ENCODE data around the gene TUBA3C. TPM values are rescaled to one million over a fixed set of nuclear protein-coding genes. Genes with fewer than 3 reads are reported as not detected.

Gene TUBA3C
- total RNA-seq, 1 experiment from 2014 or later: not detected

DNA sequence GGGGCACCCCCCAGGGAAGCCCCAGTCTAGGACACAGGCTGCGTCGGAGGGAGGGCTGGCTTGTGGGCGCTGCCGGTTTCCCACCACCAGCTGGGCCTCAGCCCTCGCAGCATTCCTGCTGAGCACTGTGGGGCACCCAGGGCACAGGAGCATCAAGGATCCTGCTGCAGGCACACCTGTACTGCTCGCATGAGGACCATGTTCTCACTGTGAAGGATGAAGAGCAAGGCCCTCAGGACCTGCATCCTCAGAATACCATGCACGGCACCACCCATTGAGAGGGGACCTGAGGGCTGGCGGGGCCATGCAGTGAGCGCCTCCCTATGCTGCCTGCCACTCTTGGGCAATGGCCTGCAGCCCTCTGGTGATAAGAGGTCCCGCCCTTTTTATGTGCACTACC, 31.4 kb downstream of the TUBA3C start:
- peaks cover 14% of the 10 kb centered on the region for H3K27me3 ChIP-seq (ENCODE audit: insufficient read depth, low read depth)
- no peaks in the 10 kb centered on the region for H3K4me1 ChIP-seq (replicated peaks; ENCODE audit: insufficient read depth)
- H4K20me1 ChIP-seq (ENCODE audit: insufficient read depth): no peaks in the 10 kb centered on the region
- intact Hi-C loops (cut with micrococcal nuclease; ENCODE audit: unreplicated experiment): no loop called here
- H2AFZ ChIP-seq: no peak overlapping the region
- no peak overlapping the region for H3K4me3 ChIP-seq
- H3F3A ChIP-seq (ENCODE audit: insufficient read depth, low read depth): no peaks in the 10 kb centered on the region
- no peak for DNase-seq
- ChIA-PET CTCF (no interaction called here), POLR2A (ENCODE audit: unreplicated experiment) (no interaction called here)
- H3K36me3 ChIP-seq (ENCODE audit: low read depth): no peaks in the 10 kb centered on the region
- no peak overlapping the region for H3K4me2 ChIP-seq
- H3K9me3 ChIP-seq (ENCODE audit: insufficient read depth, low read depth): no peaks in the 10 kb centered on the region; the same call in 1 of the 2 replicates
- no peaks in the 10 kb centered on the region for H3K9me2 ChIP-seq (ENCODE audit: insufficient read depth)
- H3K79me2 ChIP-seq (ENCODE audit: low read depth): no peaks in the 10 kb centered on the region
- H3K27ac ChIP-seq: no peak overlapping the region
- no peak for TF ChIP-seq EZH2 (IDR thresholded peaks at IDR 0.05; ENCODE audit: low read depth)
- TF ChIP-seq, protein P1, sequence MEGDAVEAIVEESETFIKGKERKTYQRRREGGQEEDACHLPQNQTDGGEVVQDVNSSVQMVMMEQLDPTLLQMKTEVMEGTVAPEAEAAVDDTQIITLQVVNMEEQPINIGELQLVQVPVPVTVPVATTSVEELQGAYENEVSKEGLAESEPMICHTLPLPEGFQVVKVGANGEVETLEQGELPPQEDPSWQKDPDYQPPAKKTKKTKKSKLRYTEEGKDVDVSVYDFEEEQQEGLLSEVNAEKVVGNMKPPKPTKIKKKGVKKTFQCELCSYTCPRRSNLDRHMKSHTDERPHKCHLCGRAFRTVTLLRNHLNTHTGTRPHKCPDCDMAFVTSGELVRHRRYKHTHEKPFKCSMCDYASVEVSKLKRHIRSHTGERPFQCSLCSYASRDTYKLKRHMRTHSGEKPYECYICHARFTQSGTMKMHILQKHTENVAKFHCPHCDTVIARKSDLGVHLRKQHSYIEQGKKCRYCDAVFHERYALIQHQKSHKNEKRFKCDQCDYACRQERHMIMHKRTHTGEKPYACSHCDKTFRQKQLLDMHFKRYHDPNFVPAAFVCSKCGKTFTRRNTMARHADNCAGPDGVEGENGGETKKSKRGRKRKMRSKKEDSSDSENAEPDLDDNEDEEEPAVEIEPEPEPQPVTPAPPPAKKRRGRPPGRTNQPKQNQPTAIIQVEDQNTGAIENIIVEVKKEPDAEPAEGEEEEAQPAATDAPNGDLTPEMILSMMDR (conservative IDR thresholded peaks at IDR 0.05): no peak
- BruUV-seq (replicated peaks): no TSS peak

DNA sequence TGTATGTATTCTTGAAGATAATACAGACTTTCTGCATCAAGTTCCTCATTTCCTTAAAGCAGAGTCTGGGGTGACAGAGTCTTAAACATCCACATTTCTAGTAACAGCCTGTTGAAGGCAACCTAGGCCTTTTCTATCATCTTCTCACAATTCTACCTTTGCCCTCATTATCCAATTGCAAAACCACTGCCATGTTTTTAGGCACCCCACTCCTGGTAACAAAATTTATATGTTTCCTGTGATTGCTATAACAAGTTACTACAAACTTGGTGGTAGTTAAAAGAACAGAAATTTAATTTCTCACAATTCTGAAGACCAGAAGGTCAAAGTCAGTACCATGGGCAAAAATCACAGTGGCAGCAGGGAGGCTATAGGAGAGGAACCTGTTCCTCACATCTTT, 33.1 kb downstream of the TUBA3C start:
- Histone ChIP-seq H3F3A (ENCODE audit: insufficient read depth, low read depth) (no peaks in the 10 kb centered on the region), H3K79me2 (ENCODE audit: low read depth) (no peaks in the 10 kb centered on the region), H3K36me3 (ENCODE audit: low read depth) (no peaks in the 10 kb centered on the region), H2AFZ (no peak overlapping the region), H3K4me3 (no peak overlapping the region), H3K4me1 (replicated peaks; ENCODE audit: insufficient read depth) (no peaks in the 10 kb centered on the region), H4K20me1 (ENCODE audit: insufficient read depth) (no peaks in the 10 kb centered on the region), H3K27me3 (ENCODE audit: insufficient read depth, low read depth) (peaks cover 14% of the 10 kb centered on the region), H3K9me3 (ENCODE audit: insufficient read depth, low read depth) (no peaks in the 10 kb centered on the region; the same call in 1 of the 2 replicates), H3K9me2 (ENCODE audit: insufficient read depth) (no peaks in the 10 kb centered on the region), H3K4me2 (no peak overlapping the region), H3K27ac (no peak overlapping the region)
- ChIA-PET POLR2A (ENCODE audit: unreplicated experiment) (no interaction called here), CTCF (no interaction called here)
- TF ChIP-seq EZH2 (IDR thresholded peaks at IDR 0.05; ENCODE audit: low read depth): no peak
- TF ChIP-seq, protein P1 (conservative IDR thresholded peaks at IDR 0.05): no peak
- DNase-seq: no peak
- intact Hi-C loops (cut with micrococcal nuclease; ENCODE audit: unreplicated experiment): no loop called here
- BruUV-seq (replicated peaks): no TSS peak
